GM23338 (cell line): ENCODE data around the gene DENND1B.

Experiments used
- EZH2 ChIP-seq: fragments of 200-600 bp; sonication (generic); IDR thresholded peaks from one replicate; pipeline ENCODE4 v1.8.0; 2017; ENCODE audit warnings: antibody characterized with exemption, mild to moderate bottlenecking, low read depth; ENCODE audit not compliant: unreplicated experiment
- JUNB ChIP-seq: IDR thresholded peaks from one replicate; pipeline ENCODE4 v1.6.1; 2016; ENCODE audit warnings: antibody characterized with exemption; ENCODE audit not compliant: unreplicated experiment
- NANOG ChIP-seq: IDR thresholded peaks from 2 replicates; pipeline ENCODE4 v1.6.1; 2016; ENCODE audit warnings: antibody characterized with exemption, borderline replicate concordance
- POLR2AphosphoS5 ChIP-seq: IDR thresholded peaks from 2 replicates; pipeline ENCODE4 v1.6.1; 2016; ENCODE audit warnings: antibody characterized with exemption, low read depth
- TF ChIP-seq, protein P1 (sequence below), 2 experiments: fragments of 200-600 bp in 1 of 2; sonication (generic) in 1 of 2; conservative IDR thresholded peaks; 2 replicates each; pipeline versions ENCODE4 v1.5.1 to v1.6.1; 2016 to 2017; ENCODE audit warnings: antibody characterized with exemption in 2 of 2, low read depth in 2 of 2, mild to moderate bottlenecking in 2 of 2, moderate library complexity in 1 of 2
- TF ChIP-seq, protein P2 (sequence below): IDR thresholded peaks from one replicate; pipeline ENCODE4 v1.6.1; 2018; ENCODE audit warnings: antibody characterized with exemption; ENCODE audit not compliant: unreplicated experiment

DNA sequence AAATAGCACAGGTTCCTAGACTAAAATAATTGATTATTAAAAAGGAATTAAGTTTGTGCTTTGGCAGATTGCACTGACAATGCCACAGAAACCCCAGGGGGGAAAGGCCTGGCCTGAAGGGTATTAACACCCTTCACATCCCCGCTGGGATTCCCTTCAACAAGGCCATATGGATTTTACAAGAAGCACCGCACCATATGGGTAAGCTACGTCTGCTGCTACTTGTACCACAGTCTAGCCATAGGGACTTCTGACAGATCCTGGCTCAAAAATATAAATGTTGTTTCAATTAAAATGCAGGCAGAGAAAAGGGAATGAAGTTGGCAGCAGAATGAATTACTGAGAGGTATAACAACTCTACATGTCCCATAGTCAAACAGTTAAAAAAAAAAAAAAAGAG lies 101.0 kb downstream of the DENND1B start:
- TF ChIP-seq EZH2, result no peak
- TF ChIP-seq, protein P1, sequence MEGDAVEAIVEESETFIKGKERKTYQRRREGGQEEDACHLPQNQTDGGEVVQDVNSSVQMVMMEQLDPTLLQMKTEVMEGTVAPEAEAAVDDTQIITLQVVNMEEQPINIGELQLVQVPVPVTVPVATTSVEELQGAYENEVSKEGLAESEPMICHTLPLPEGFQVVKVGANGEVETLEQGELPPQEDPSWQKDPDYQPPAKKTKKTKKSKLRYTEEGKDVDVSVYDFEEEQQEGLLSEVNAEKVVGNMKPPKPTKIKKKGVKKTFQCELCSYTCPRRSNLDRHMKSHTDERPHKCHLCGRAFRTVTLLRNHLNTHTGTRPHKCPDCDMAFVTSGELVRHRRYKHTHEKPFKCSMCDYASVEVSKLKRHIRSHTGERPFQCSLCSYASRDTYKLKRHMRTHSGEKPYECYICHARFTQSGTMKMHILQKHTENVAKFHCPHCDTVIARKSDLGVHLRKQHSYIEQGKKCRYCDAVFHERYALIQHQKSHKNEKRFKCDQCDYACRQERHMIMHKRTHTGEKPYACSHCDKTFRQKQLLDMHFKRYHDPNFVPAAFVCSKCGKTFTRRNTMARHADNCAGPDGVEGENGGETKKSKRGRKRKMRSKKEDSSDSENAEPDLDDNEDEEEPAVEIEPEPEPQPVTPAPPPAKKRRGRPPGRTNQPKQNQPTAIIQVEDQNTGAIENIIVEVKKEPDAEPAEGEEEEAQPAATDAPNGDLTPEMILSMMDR (conservative IDR thresholded peaks at IDR 0.05; ENCODE audit: low read depth in 2 of 2), result no peak
- no peak for TF ChIP-seq POLR2AphosphoS5
- TF ChIP-seq JUNB, result no peak
- no peak for TF ChIP-seq NANOG
- TF ChIP-seq, protein P2, sequence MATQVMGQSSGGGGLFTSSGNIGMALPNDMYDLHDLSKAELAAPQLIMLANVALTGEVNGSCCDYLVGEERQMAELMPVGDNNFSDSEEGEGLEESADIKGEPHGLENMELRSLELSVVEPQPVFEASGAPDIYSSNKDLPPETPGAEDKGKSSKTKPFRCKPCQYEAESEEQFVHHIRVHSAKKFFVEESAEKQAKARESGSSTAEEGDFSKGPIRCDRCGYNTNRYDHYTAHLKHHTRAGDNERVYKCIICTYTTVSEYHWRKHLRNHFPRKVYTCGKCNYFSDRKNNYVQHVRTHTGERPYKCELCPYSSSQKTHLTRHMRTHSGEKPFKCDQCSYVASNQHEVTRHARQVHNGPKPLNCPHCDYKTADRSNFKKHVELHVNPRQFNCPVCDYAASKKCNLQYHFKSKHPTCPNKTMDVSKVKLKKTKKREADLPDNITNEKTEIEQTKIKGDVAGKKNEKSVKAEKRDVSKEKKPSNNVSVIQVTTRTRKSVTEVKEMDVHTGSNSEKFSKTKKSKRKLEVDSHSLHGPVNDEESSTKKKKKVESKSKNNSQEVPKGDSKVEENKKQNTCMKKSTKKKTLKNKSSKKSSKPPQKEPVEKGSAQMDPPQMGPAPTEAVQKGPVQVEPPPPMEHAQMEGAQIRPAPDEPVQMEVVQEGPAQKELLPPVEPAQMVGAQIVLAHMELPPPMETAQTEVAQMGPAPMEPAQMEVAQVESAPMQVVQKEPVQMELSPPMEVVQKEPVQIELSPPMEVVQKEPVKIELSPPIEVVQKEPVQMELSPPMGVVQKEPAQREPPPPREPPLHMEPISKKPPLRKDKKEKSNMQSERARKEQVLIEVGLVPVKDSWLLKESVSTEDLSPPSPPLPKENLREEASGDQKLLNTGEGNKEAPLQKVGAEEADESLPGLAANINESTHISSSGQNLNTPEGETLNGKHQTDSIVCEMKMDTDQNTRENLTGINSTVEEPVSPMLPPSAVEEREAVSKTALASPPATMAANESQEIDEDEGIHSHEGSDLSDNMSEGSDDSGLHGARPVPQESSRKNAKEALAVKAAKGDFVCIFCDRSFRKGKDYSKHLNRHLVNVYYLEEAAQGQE, result no peak
